ENCODE measurements around the gene OCIAD1. TPM values are rescaled to one million over a fixed set of nuclear protein-coding genes. Genes with fewer than 3 reads are reported as not detected.

The OCIAD1 gene
- total RNA-seq, 1 experiment from 2014 or later = 103 TPM

DNA sequence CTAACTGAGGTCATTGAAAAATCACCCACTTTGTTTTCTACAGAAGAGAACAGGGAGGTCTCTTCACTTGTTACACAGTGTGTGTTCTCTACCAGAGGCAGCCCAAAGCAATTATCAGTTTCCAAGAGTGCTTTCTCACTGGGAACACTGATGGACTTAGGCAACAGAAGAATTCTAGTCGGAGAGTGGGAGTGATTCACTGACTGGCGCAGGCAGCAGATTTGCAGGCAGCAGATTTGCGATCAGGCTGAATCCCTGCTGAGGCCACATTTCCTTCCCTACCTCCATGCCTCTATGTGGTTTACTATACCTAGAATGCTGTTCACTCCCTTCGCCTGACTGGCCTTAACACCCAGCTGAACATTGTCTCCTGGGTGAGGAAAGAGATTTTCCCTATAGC lies 69.1 kb downstream of the OCIAD1 start:
- peaks cover 11% of the 10 kb centered on the region for H3K4me1 ChIP-seq (ENCODE audit: control insufficient read depth, insufficient read depth, low read length)
- no peak overlapping the region for H3K4me3 ChIP-seq (ENCODE audit: low read depth in 2 of 2, low read length in 2 of 2)
- H3K27ac ChIP-seq (ENCODE audit: low read length) = peak overlapping the region; percentile 34; the same call in 1 of the 2 replicates
- CTCF ChIA-PET = no interaction called here
- H3K27me3 ChIP-seq (ENCODE audit: control insufficient read depth, insufficient read depth, low read length) = no peaks in the 10 kb centered on the region
- intact Hi-C loops (cut with micrococcal nuclease; ENCODE audit: unreplicated experiment) (no loop called here), in situ Hi-C loops (cut with HindIII; ENCODE audit: low pct_unique_long_range_greater_than_20kb, low sequenced_read_pairs) (no loop called here)
- H3K9me3 ChIP-seq (ENCODE audit: control insufficient read depth, insufficient read depth, low read depth, low read length) = no peaks in the 10 kb centered on the region
- TF ChIP-seq TCF7L2 (IDR thresholded peaks at IDR 0.05; ENCODE audit: low read depth, low read length) (no peak), SIN3A (IDR thresholded peaks at IDR 0.05; ENCODE audit: borderline replicate concordance, insufficient read depth, low read depth, low read length) (no peak), POLR2AphosphoS5 (IDR thresholded peaks at IDR 0.05; ENCODE audit: low read depth, low read length) (no peak)
- TF ChIP-seq, protein P1, sequence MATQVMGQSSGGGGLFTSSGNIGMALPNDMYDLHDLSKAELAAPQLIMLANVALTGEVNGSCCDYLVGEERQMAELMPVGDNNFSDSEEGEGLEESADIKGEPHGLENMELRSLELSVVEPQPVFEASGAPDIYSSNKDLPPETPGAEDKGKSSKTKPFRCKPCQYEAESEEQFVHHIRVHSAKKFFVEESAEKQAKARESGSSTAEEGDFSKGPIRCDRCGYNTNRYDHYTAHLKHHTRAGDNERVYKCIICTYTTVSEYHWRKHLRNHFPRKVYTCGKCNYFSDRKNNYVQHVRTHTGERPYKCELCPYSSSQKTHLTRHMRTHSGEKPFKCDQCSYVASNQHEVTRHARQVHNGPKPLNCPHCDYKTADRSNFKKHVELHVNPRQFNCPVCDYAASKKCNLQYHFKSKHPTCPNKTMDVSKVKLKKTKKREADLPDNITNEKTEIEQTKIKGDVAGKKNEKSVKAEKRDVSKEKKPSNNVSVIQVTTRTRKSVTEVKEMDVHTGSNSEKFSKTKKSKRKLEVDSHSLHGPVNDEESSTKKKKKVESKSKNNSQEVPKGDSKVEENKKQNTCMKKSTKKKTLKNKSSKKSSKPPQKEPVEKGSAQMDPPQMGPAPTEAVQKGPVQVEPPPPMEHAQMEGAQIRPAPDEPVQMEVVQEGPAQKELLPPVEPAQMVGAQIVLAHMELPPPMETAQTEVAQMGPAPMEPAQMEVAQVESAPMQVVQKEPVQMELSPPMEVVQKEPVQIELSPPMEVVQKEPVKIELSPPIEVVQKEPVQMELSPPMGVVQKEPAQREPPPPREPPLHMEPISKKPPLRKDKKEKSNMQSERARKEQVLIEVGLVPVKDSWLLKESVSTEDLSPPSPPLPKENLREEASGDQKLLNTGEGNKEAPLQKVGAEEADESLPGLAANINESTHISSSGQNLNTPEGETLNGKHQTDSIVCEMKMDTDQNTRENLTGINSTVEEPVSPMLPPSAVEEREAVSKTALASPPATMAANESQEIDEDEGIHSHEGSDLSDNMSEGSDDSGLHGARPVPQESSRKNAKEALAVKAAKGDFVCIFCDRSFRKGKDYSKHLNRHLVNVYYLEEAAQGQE (IDR thresholded peaks at IDR 0.05; ENCODE audit: insufficient read depth in 1 of 2, low read depth in 2 of 2, low read length in 1 of 2) = no peak
- TF ChIP-seq, protein P2, sequence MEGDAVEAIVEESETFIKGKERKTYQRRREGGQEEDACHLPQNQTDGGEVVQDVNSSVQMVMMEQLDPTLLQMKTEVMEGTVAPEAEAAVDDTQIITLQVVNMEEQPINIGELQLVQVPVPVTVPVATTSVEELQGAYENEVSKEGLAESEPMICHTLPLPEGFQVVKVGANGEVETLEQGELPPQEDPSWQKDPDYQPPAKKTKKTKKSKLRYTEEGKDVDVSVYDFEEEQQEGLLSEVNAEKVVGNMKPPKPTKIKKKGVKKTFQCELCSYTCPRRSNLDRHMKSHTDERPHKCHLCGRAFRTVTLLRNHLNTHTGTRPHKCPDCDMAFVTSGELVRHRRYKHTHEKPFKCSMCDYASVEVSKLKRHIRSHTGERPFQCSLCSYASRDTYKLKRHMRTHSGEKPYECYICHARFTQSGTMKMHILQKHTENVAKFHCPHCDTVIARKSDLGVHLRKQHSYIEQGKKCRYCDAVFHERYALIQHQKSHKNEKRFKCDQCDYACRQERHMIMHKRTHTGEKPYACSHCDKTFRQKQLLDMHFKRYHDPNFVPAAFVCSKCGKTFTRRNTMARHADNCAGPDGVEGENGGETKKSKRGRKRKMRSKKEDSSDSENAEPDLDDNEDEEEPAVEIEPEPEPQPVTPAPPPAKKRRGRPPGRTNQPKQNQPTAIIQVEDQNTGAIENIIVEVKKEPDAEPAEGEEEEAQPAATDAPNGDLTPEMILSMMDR (IDR thresholded peaks at IDR 0.05) = no peak
- H3K36me3 ChIP-seq (ENCODE audit: control insufficient read depth, insufficient read depth, low read length) = no peaks in the 10 kb centered on the region
- POLR2A ChIA-PET = interaction anchor here (0.6 kb wide), 1 partner anchor 30 kb away, joined by 3 read pairs; no protein-coding TSS in a partner anchor
- no TSS peak for BruUV-seq (replicated peaks)
- ATAC-seq (peak; percentile 77), DNase-seq (ENCODE audit: low read depth, low spot score) (no peak)

DNA sequence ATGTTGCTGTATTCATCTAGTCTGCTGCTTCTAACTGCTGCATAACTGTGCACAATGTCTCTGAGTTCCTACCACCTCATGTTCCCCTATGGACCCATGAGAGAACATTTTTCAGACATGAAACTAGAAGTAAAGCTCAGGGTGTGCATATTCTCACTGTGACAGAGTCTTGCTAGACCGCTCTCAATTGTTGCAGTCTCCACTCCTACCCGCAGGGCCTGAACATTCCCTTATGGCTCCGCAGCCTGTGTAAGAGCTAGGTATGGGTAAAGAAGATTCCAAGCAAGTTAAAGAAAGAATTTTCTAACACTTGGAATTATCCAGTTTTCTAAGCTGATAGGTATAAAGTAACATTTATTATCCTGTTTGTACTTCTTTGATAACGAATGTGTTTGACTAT lies 70.3 kb downstream of the OCIAD1 start:
- no peak overlapping the region for H3K4me3 ChIP-seq (ENCODE audit: low read depth in 2 of 2, low read length in 2 of 2)
- ATAC-seq (no peak), DNase-seq (ENCODE audit: low read depth, low spot score) (no peak)
- in situ Hi-C loops (cut with HindIII; ENCODE audit: low pct_unique_long_range_greater_than_20kb, low sequenced_read_pairs) = no loop called here
- peaks cover 15% of the 10 kb centered on the region for H3K4me1 ChIP-seq (ENCODE audit: control insufficient read depth, insufficient read depth, low read length)
- ChIA-PET POLR2A (no interaction called here), CTCF (no interaction called here)
- TF ChIP-seq SIN3A (IDR thresholded peaks at IDR 0.05; ENCODE audit: borderline replicate concordance, insufficient read depth, low read depth, low read length) = no peak
- no peak for TF ChIP-seq POLR2AphosphoS5 (IDR thresholded peaks at IDR 0.05; ENCODE audit: low read depth, low read length)
- TF ChIP-seq TCF7L2 (IDR thresholded peaks at IDR 0.05; ENCODE audit: low read depth, low read length) = no peak
- TF ChIP-seq, protein P1 (IDR thresholded peaks at IDR 0.05; ENCODE audit: insufficient read depth in 1 of 2, low read depth in 2 of 2, low read length in 1 of 2) = no peak
- TF ChIP-seq, protein P2 (IDR thresholded peaks at IDR 0.05) = no peak
- H3K27me3 ChIP-seq (ENCODE audit: control insufficient read depth, insufficient read depth, low read length) = no peaks in the 10 kb centered on the region
- no TSS peak for BruUV-seq (replicated peaks)
- no peaks in the 10 kb centered on the region for H3K36me3 ChIP-seq (ENCODE audit: control insufficient read depth, insufficient read depth, low read length)
- intact Hi-C loops (cut with micrococcal nuclease; ENCODE audit: unreplicated experiment) = no loop called here
- H3K27ac ChIP-seq (ENCODE audit: low read length) = no peak overlapping the region
- no peaks in the 10 kb centered on the region for H3K9me3 ChIP-seq (ENCODE audit: control insufficient read depth, insufficient read depth, low read depth, low read length)
